Thyroid gland (tissue), 4 donors: ENCODE data around the gene SGPL1.

ENCODE experiments used
- CTCF ChIP-seq, 6 experiments: fragments of 200-600 bp in 3 of 6; fragments of 450-650 bp in 3 of 6; sonication (generic) in 3 of 6; IDR thresholded peaks; one replicate each; pipeline ENCODE4 v1.5.1; 2016 to 2019; ENCODE audit warnings: antibody characterized with exemption in 6 of 6, mild to moderate bottlenecking in 2 of 6, inconsistent platforms in 1 of 6, moderate library complexity in 1 of 6
- POLR2A ChIP-seq, 2 donors: fragments of 450-650 bp; IDR thresholded peaks; one replicate each; pipeline ENCODE4 v1.6.1; 2017; ENCODE audit warnings: antibody characterized with exemption in 2 of 2, mild to moderate bottlenecking in 2 of 2, moderate library complexity in 1 of 2

GRCh38 chr10:70786799-70787415 lies 28.8 kb upstream of the SGPL1 start:
- TF ChIP-seq CTCF (IDR thresholded peaks at IDR 0.05) (no peak), POLR2A (IDR thresholded peaks at IDR 0.05) (no peak)
